ENCODE measurements around the gene FOXR1. TPM values are rescaled to one million over a fixed set of nuclear protein-coding genes. Genes with fewer than 3 reads are reported as not detected.

FOXR1 gene

Small RNAs within 50 kb of the gene (microRNA-seq; reads per million reads assigned to microRNA genes)
- gene MIR3656 = not detected

Measured in HL-60 (cell line).